ENCODE results near the gene NFKB2. TPM values are rescaled to one million over a fixed set of nuclear protein-coding genes. Genes with fewer than 3 reads are reported as not detected.
A peak's percentile ranks its signal among the peaks of the same experiment; 100 is the strongest.

The NFKB2 gene
- total and polyA plus RNA-seq, 2 of the 8 experiments (the other 6 are each of a cell fraction or from before 2014, with no cell fraction given): 20.4 to 31.4 TPM

GRCh38 chr10:102450374-102451104 lies 55.0 kb downstream of the NFKB2 start (continued):
- peak; percentile 51; the same call in 1 of the 2 replicates for TF ChIP-seq MAX (IDR thresholded peaks at IDR 0.05)
- TF ChIP-seq EZH2 (IDR thresholded peaks at IDR 0.05; ENCODE audit: low read depth, low read length, severe bottlenecking): no peak
- TF ChIP-seq E2F6 (IDR thresholded peaks at IDR 0.05): peak; percentile 19; the same call in 1 of the 2 replicates
- TF ChIP-seq YY1 (IDR thresholded peaks at IDR 0.05; ENCODE audit: low read depth, low read length): 0 out of 2 replicates have a peak, but pooled peaks have one; percentile 32
- no peak for TF ChIP-seq CBX8 (IDR thresholded peaks at IDR 0.05; ENCODE audit: borderline replicate concordance, low read depth, low read length)
- TF ChIP-seq CHD1 (IDR thresholded peaks at IDR 0.05; ENCODE audit: low read depth, low read length): no peak
- no peak for TF ChIP-seq KDM5A (IDR thresholded peaks at IDR 0.05; ENCODE audit: low read length)
- TF ChIP-seq SRF (IDR thresholded peaks at IDR 0.05; ENCODE audit: low read depth, low read length): no peak
- TF ChIP-seq ATF3 (IDR thresholded peaks at IDR 0.05; ENCODE audit: insufficient read depth, low read depth, low read length): no peak
- TF ChIP-seq CREB1 (IDR thresholded peaks at IDR 0.05): peak; percentile 45; the same call in 1 of the 2 replicates
- no peak for TF ChIP-seq CEBPB (IDR thresholded peaks at IDR 0.05; ENCODE audit: low read depth, low read length)
- peak; percentile 2; the same call in 1 of the 2 replicates for TF ChIP-seq PHF8 (conservative IDR thresholded peaks at IDR 0.05; ENCODE audit: low read depth, low read length)
- no peak for TF ChIP-seq EGR1 (IDR thresholded peaks at IDR 0.05; ENCODE audit: borderline replicate concordance, low read depth, low read length)
- 0 out of 2 replicates have a peak, but pooled peaks have one; percentile 4 for TF ChIP-seq FOSL1 (IDR thresholded peaks at IDR 0.05; ENCODE audit: insufficient read depth, low read depth, low read length)
- TF ChIP-seq BCL11A (IDR thresholded peaks at IDR 0.05; ENCODE audit: low read depth in 2 of 2, low read length in 2 of 2): no peak
